OCI-LY7 (cell line): ENCODE data around the gene AURKB.

Experiments
- EZH2phosphoT487 ChIP-seq: fragments of 200-600 bp; sonication (generic); IDR thresholded peaks from 2 replicates; pipeline ENCODE4 v1.6.1; 2018; ENCODE audit warnings: low read depth, borderline replicate concordance, mild to moderate bottlenecking, mixed run types, antibody characterized with exemption, low read length, moderate library complexity, mixed read lengths
- TF ChIP-seq, protein P1 (sequence below): fragments of 200-600 bp; sonication (generic); conservative IDR thresholded peaks from 2 replicates; pipeline ENCODE4 v1.5.1; 2014; ENCODE audit warnings: mild to moderate bottlenecking, antibody characterized with exemption, low read length, moderate library complexity, mixed read lengths

DNA sequence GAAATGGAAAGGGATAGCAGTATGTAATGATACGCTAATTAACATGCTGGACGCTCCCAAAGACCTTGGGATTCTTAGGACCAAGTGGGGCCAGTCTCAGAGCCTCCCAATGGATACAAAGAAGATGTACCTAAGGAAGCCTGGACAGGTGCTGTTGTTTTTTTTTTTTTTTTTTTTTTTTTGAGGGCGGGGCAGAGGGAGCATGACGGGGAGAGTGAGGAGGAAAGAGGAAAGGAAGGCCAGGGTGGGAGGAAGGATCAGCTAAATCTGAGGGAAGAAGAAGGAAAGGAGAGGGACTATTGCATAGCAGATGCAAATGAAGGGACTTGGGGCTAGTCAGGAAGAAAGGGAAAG is 50.2 kb downstream of the AURKB start:
- TF ChIP-seq, protein P1, sequence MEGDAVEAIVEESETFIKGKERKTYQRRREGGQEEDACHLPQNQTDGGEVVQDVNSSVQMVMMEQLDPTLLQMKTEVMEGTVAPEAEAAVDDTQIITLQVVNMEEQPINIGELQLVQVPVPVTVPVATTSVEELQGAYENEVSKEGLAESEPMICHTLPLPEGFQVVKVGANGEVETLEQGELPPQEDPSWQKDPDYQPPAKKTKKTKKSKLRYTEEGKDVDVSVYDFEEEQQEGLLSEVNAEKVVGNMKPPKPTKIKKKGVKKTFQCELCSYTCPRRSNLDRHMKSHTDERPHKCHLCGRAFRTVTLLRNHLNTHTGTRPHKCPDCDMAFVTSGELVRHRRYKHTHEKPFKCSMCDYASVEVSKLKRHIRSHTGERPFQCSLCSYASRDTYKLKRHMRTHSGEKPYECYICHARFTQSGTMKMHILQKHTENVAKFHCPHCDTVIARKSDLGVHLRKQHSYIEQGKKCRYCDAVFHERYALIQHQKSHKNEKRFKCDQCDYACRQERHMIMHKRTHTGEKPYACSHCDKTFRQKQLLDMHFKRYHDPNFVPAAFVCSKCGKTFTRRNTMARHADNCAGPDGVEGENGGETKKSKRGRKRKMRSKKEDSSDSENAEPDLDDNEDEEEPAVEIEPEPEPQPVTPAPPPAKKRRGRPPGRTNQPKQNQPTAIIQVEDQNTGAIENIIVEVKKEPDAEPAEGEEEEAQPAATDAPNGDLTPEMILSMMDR = no peak
- no peak for TF ChIP-seq EZH2phosphoT487
